ENCODE measurements around the gene HRCT1.
A peak's percentile ranks its signal among the peaks of the same experiment; 100 is the strongest.

The HRCT1 gene

DNA sequence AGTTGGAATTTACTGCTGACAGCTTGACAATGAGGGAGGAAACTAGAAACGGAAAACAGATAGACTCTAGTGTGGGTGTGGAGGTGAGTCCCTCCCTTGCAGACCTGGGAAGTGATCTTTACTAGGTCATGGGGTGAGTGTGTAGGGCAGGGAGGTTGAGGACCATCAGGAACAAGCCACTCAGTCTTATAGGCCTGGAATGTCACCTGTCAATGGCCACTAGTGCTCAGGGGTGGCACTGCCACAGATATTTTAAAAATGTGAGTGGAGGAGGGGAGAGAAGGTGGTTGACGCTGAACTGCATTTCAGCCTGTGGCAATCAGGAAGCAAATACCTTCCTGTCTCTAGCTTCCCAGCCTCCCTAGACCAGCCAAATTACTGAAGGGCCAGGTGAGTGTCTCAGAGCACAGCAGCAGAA is 42.9 kb downstream of the HRCT1 start:
- no peak overlapping the region for H3K4me3 ChIP-seq (ENCODE audit: low read depth, low read length)
- no peak for DNase-seq (ENCODE audit: low read depth)
- TF ChIP-seq, protein P1, sequence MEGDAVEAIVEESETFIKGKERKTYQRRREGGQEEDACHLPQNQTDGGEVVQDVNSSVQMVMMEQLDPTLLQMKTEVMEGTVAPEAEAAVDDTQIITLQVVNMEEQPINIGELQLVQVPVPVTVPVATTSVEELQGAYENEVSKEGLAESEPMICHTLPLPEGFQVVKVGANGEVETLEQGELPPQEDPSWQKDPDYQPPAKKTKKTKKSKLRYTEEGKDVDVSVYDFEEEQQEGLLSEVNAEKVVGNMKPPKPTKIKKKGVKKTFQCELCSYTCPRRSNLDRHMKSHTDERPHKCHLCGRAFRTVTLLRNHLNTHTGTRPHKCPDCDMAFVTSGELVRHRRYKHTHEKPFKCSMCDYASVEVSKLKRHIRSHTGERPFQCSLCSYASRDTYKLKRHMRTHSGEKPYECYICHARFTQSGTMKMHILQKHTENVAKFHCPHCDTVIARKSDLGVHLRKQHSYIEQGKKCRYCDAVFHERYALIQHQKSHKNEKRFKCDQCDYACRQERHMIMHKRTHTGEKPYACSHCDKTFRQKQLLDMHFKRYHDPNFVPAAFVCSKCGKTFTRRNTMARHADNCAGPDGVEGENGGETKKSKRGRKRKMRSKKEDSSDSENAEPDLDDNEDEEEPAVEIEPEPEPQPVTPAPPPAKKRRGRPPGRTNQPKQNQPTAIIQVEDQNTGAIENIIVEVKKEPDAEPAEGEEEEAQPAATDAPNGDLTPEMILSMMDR (conservative IDR thresholded peaks at IDR 0.05; ENCODE audit: low read depth, low read length) = no peak

DNA sequence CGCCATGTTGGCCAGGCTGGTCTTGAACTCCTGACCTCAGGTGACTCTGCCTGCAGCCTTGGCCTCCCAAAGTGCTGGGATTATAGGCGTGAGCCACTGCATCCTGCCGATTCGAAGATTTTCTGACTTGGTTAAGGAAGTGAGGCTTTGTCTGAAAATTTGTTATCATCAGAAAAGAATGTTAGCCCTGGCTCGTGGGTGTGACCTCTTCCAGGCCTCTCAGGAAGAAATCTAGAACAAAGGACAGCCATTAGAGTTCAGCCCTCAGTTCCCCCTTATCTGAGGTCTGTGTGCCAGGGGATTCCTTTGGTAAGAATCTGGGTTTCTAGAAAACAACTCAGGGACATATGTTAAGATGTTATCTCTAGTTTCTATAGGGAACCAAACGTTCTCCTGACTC is 45.7 kb downstream of the HRCT1 start:
- TF ChIP-seq, protein P1 (conservative IDR thresholded peaks at IDR 0.05; ENCODE audit: low read depth, low read length) = no peak
- peak; percentile 58 for DNase-seq (ENCODE audit: low read depth)
- no peak overlapping the region for H3K4me3 ChIP-seq (ENCODE audit: low read depth, low read length)

DNA sequence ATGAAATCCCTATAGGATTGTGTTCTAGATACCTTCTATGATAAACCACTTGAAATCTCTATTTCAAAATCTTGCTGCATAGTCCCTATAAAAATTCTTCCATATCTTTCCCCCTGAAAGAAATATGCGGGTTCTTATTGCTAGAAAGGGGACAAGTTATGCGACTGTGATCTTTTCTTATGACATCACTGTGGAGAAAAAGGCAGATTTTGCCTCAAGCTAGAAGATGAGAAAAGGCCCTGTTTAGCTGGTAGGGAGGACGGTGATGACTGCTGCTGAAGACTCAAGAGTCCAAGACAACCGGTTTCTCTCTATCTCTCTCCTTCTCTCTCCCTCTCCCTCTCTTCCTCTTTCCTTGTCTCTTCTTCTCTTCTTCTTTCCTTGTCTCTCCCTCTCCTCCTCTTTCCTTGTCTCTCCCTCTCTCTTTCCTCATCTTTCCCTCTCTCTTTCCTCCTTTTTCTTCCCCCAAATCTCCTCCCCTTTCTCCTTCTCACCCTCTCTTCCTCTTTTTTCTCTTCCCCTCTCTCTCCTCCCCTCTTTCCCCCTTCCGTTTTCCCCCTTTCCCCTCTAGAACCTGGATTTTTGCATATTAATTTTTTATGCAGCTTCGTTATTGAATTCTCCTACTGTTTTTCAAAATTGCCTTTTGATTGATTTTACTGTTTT is 46.7 kb downstream of the HRCT1 start:
- no peak overlapping the region for H3K4me3 ChIP-seq (ENCODE audit: low read depth, low read length)
- DNase-seq (ENCODE audit: low read depth) = no peak
- TF ChIP-seq, protein P1 (conservative IDR thresholded peaks at IDR 0.05; ENCODE audit: low read depth, low read length) = no peak

DNA sequence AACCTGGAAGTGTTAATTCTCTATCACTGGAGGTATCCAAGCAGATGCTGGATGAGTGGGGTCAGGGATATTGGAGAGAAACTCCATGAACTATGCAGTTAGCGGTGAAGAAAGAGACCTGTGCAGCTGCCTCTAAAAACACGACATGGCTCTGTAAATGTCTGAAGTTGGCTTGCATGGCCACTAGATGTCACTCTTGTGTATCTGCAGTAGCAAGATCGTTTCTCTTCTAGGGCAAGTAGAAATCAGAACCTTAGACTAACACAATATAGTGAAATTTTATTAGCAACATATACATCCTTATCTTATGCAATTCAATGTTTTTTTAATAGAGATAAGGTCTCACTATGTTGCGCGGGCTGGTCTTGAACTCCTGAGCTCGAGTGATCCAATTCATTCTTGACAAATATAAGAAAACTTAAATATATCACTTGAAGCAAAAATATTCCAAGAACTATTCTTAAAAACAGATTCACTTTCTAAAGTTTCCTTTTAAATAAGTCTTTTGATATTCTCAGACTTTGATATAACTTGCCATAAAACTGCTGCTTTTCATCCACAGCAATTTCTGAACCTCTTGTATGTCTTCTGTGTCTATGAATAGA is 49.0 kb downstream of the HRCT1 start:
- peak; percentile 93 for DNase-seq (ENCODE audit: low read depth)
- TF ChIP-seq, protein P1 (conservative IDR thresholded peaks at IDR 0.05; ENCODE audit: low read depth, low read length) = peak; percentile 84
- no peak overlapping the region for H3K4me3 ChIP-seq (ENCODE audit: low read depth, low read length)

DNA sequence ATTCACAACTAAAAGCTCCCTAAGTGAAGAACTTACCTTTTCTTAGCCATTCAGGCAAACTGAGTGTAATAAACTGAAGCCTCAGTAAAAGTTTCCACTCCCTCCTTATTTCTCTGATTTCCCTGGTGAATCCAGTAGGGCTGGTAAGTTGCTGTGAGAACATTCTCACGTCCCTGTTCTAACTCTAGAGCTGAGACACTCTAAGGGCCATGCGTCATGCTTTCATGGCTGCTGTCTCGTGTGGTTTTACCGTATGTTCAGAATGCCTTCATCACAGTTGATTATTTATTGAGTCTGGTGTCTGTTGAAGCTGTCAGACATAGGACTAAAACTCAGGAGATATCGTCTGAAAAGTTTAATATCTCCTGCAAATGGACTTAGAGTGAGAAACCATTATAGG is 50.6 kb downstream of the HRCT1 start:
- TF ChIP-seq, protein P1 (conservative IDR thresholded peaks at IDR 0.05; ENCODE audit: low read depth, low read length) = no peak
- DNase-seq (ENCODE audit: low read depth) = no peak
- no peak overlapping the region for H3K4me3 ChIP-seq (ENCODE audit: low read depth, low read length)
